GM12891 (cell line): ENCODE data around the gene SDK1.

Experiments used
- PAX5 ChIP-seq: IDR thresholded peaks from 2 replicates; pipeline ENCODE4 v1.6.1; 2011; ENCODE audit warnings: low read length, moderate library complexity, mild to moderate bottlenecking; ENCODE audit not compliant: insufficient read depth, severe bottlenecking
- POLR2A ChIP-seq: IDR thresholded peaks from 2 replicates; pipeline ENCODE4 v1.6.1; 2011; ENCODE audit warnings: low read depth, low read length, control low read depth
- POLR2AphosphoS5 ChIP-seq: IDR thresholded peaks from 2 replicates; pipeline ENCODE4 v1.6.1; 2011; ENCODE audit warnings: low read depth, low read length, control low read depth
- SPI1 ChIP-seq: IDR thresholded peaks from 2 replicates; pipeline ENCODE4 v1.6.1; 2011; ENCODE audit warnings: low read depth, low read length, control low read depth
- TAF1 ChIP-seq: IDR thresholded peaks from 2 replicates; pipeline ENCODE4 v1.6.1; 2011; ENCODE audit warnings: low read depth, low read length, control low read depth

- TF ChIP-seq TAF1 (no peak), POLR2A (no peak), POLR2AphosphoS5 (no peak), SPI1 (no peak), PAX5 (no peak)
These were observed 306.8 kb downstream of the SDK1 start for GRCh38 chr7:3607847-3608246.
